ENCODE results near the gene TMEM131. TPM values are rescaled to one million over a fixed set of nuclear protein-coding genes. Genes with fewer than 3 reads are reported as not detected.
"Not testable (repeated sequence)": the region's sequence is repeated elsewhere in the genome, so short reads cannot be mapped to it uniquely, and the experiment has no call there.

TMEM131 gene
- total and polyA plus RNA-seq, 2 donors, result 18.2 to 68.6 TPM

DNA sequence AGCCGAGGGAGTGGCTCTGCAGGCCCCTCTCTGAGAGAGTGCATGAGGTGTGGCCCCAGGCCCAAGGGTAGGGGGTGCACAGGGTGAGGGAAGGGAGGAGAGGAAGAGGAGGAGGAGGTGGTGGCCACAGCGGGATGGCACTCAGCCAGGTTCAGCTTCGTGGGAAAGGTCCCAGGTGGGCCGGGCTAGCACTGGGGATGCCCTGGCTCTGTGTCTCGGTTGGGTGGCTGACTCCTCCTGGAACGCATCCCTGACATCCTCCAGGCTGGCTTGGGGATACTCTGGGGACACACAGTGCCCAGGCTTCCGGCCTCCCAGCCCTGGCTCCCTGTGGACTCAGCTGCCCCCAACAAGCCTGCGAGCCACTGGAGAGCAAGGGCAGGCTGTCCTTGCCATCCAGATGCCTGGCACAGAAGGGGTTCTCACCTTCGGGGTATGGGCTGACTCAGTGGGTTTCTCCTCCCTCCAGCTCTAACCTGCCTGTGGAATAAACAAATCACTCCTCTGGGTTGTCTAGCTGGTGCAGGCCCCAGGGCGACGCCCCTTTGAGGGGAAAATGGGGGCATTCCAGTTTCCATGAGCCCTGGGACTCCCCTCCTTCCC is 283.0 kb downstream of the TMEM131 start:
- WGBS, result 75% methylated on average over 11 of the region's 11 CpGs
- Histone ChIP-seq H3K27ac (ENCODE audit: low read depth) (no peak overlapping the region), H3K4me3 (ENCODE audit: low read depth, low read length) (no peak overlapping the region), H3K4me1 (ENCODE audit: insufficient read depth) (no peaks in the 10 kb centered on the region), H3K36me3 (ENCODE audit: insufficient read depth) (no peaks in the 10 kb centered on the region)
- no peak for DNase-seq (ENCODE audit: extremely low spot score)

DNA sequence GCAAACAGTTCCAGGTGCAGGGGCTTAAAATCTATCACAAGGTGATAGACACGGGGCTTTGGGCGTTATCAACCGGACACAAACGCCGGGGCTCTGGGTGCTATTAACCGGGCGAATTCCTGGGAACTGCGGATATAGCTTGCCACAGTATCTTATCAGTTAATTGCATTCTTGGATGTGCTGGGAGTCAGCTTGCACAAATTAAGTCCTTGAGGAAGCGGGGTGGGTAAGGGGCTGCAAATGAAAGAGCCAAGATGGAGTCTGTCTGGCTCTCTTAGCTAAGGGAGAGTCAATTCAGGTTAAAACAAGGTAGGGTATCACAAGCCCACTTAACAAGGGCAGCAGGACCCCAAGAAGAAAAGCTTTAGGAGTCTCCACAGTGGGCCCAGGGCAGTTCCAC is 283.6 kb downstream of the TMEM131 start:
- not testable (repeated sequence) for H3K27ac ChIP-seq (ENCODE audit: low read depth); H3K36me3 ChIP-seq (ENCODE audit: insufficient read depth); H3K4me1 ChIP-seq (ENCODE audit: insufficient read depth); H3K4me3 ChIP-seq (ENCODE audit: low read depth, low read length); DNase-seq (ENCODE audit: extremely low spot score)
- 62% methylated on average over 9 of the region's 9 CpGs for WGBS

DNA sequence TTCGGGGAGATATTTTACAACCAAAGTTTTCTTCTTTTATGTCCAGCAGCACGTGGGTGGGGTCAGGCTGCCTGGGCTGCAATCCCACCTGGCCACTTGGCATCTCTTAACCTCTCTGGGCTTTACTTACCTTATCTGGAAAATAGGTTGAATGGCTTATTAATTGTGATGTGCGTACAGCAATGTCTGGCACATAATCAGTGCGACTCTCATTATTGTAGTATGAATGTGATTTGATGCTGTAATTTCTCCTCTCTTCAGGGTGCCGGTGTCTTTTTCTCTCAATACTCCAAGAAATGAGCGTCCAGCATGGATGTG is 284.4 kb downstream of the TMEM131 start:
- 75% methylated on average over 6 of the region's 6 CpGs for WGBS
- Histone ChIP-seq H3K4me3 (ENCODE audit: low read depth, low read length) (no peak overlapping the region), H3K36me3 (ENCODE audit: insufficient read depth) (no peaks in the 10 kb centered on the region), H3K27ac (ENCODE audit: low read depth) (no peak overlapping the region), H3K4me1 (ENCODE audit: insufficient read depth) (no peaks in the 10 kb centered on the region)
- DNase-seq (ENCODE audit: extremely low spot score), result no peak

DNA sequence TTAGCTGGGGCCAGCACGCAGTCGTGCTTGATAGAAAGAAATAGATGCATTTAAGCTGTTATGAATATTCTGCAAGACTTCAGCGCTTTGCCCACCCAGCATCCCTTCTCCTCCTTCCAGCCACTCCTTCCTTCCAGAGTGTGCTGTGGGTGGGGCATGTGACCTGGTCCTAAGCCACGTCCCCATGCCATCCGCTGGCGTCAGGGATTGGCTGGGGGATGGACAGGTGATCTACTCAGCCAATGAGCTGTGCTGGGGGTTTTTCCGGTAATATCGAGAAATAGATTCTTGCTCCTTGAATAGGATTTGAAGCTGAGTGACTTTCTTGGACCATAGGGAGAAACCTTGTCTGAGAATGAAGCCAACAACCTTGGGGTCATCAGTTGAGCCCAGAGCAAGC is 287.1 kb downstream of the TMEM131 start:
- Histone ChIP-seq H3K4me3 (ENCODE audit: low read depth, low read length) (no peak overlapping the region), H3K36me3 (ENCODE audit: insufficient read depth) (no peaks in the 10 kb centered on the region), H3K4me1 (ENCODE audit: insufficient read depth) (no peaks in the 10 kb centered on the region), H3K27ac (ENCODE audit: low read depth) (no peak overlapping the region)
- no peak for DNase-seq (ENCODE audit: extremely low spot score)
- 88% methylated on average over 8 of the region's 8 CpGs for whole genome bisulfite sequencing

DNA sequence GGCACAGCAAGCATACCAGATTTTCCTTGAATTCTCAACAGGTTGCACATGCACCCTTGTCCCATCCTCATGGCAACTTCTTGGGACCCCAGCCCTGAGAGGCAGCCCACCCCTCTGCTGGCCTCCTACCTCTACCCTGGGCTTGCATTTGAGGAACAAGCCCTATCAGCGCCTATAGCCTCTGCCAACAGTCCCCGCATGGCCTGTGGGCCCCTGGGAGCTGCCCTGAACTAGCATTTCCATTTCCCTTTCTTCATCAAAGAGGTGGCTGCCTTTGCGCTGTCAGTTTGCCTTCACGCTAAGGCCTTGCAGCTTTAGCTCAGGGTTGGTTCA is 287.7 kb downstream of the TMEM131 start:
- WGBS, result 79% methylated on average over 4 of the region's 4 CpGs
- Histone ChIP-seq H3K27ac (ENCODE audit: low read depth) (no peak overlapping the region), H3K4me1 (ENCODE audit: insufficient read depth) (no peaks in the 10 kb centered on the region), H3K4me3 (ENCODE audit: low read depth, low read length) (no peak overlapping the region), H3K36me3 (ENCODE audit: insufficient read depth) (no peaks in the 10 kb centered on the region)
- no peak for DNase-seq (ENCODE audit: extremely low spot score)

GRCh38 chr2:97707362-97708047 is 288.2 kb downstream of the TMEM131 start:
- no peak overlapping the region for H3K27ac ChIP-seq (ENCODE audit: low read depth)
- no peak for DNase-seq (ENCODE audit: extremely low spot score)
- H3K4me1 ChIP-seq (ENCODE audit: insufficient read depth), result no peaks in the 10 kb centered on the region
- no peak overlapping the region for H3K4me3 ChIP-seq (ENCODE audit: low read depth, low read length)
- WGBS, result 84% methylated on average over 11 of the region's 11 CpGs
- no peaks in the 10 kb centered on the region for H3K36me3 ChIP-seq (ENCODE audit: insufficient read depth)

DNA sequence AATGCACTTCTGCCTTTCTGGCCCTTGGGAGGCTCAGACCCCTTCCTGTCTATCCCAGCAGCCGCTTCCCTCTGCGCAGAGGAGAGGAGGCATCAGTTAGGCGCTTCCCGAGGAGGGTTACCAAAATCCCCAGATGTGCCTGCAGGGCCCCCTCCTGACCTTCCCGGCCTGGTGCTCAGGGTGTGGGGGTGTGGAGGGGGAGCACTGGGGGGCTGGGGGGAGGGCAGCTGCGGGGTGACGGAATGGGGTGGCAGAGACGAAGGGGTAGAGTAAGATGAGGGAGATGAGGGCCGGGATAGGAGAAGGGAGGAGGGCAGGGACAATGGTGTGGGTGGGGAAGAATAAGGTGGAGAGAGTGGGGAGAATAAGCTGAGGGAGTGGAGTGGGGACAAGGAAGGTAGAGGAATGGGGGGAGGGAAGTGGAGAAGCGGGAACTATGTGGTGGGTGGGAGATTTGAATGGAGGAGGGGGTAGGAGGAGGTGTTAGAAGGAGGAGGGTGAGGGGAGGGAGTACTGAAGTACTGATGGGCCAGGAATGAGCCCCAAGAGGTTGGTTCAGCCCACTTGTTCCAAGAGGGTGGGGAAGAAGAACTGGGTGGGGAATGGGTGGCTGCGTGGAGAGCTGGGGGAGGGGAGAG is 288.9 kb downstream of the TMEM131 start:
- no peak for DNase-seq (ENCODE audit: extremely low spot score)
- H3K36me3 ChIP-seq (ENCODE audit: insufficient read depth), result no peaks in the 10 kb centered on the region
- WGBS, result 64% methylated on average over 11 of the region's 11 CpGs
- H3K27ac ChIP-seq (ENCODE audit: low read depth), result no peak overlapping the region
- no peak overlapping the region for H3K4me3 ChIP-seq (ENCODE audit: low read depth, low read length)
- no peaks in the 10 kb centered on the region for H3K4me1 ChIP-seq (ENCODE audit: insufficient read depth)

Small RNAs within 50 kb of the gene (small RNA-seq; reads per million reads assigned to genes)
- gene HMGN1P36, result not detected
- not detected for gene RNU7-96P

Other genes with a start within 250 kb of the TMEM131 start
- 0.48 TPM for gene VWA3B, start 91.2 kb upstream of the TMEM131 start, total RNA-seq
- gene VWA3B, start 91.2 kb upstream of the TMEM131 start, polyA plus RNA-seq, result 0.11 TPM

Data from urinary bladder (tissue), 4 donors.